Adrenal gland (tissue), 5 donors: ENCODE measurements around the gene NAALADL2.

Source experiments
- CTCF ChIP-seq, 6 experiments: fragments of 450-650 bp in 4 of 6; fragments of 200-600 bp in 2 of 6; sonication (generic) in 1 of 6; IDR thresholded peaks; 1 replicate in 5 of 6; 2 replicates in 1 of 6; pipeline versions ENCODE4 v1.5.1 to v1.8.0; 2016 to 2021; ENCODE audit warnings: antibody characterized with exemption in 6 of 6, mild to moderate bottlenecking in 2 of 6, moderate library complexity in 1 of 6
- POLR2A ChIP-seq, 2 donors: fragments of 450-650 bp; IDR thresholded peaks; one replicate each; pipeline ENCODE4 v1.6.1; 2017; ENCODE audit warnings: antibody characterized with exemption in 2 of 2, mild to moderate bottlenecking in 2 of 2, moderate library complexity in 1 of 2
- donor health status: DM: no; HTN: no; CAD: no.

- TF ChIP-seq CTCF (IDR thresholded peaks at IDR 0.05) (no peak), POLR2A (IDR thresholded peaks at IDR 0.05) (no peak)
Observed at GRCh38 chr3:175646865-175647264, 787.7 kb downstream of the NAALADL2 start.
